ENCODE measurements around the gene GNG7. TPM values are rescaled to one million over a fixed set of nuclear protein-coding genes. Genes with fewer than 3 reads are reported as not detected.

GNG7 gene
- total RNA-seq, 1 experiment from 2014 or later = 7.7 TPM

- Histone ChIP-seq H3K4me2 (ENCODE audit: insufficient read depth, insufficient read length, low read length) (no peak overlapping the region), H2AFZ (ENCODE audit: low read length) (no peak overlapping the region), H3K27ac (ENCODE audit: insufficient read length, low read depth, low read length) (no peak overlapping the region), H2BK120ac (ENCODE audit: low read depth, low read length, poor library complexity, severe bottlenecking) (no peak overlapping the region), H2AK5ac (ENCODE audit: insufficient read length, low read length) (no peak overlapping the region), H3K79me1 (ENCODE audit: insufficient read depth, low read depth, low read length, poor library complexity, severe bottlenecking) (no peaks in the 10 kb centered on the region), H4K20me1 (ENCODE audit: control insufficient read depth, insufficient read depth, insufficient read length) (no peaks in the 10 kb centered on the region), H3K79me2 (ENCODE audit: insufficient read depth, low read length) (no peaks in the 10 kb centered on the region), H3K14ac (ENCODE audit: insufficient read depth, low read length) (no peak overlapping the region; the same call in 1 of the 2 replicates), H2BK20ac (ENCODE audit: low read depth, low read length, poor library complexity, severe bottlenecking) (no peak overlapping the region), H4K91ac (ENCODE audit: insufficient read length, low read depth, low read length) (no peak overlapping the region), H2BK15ac (ENCODE audit: low read depth, low read length) (no peak overlapping the region), H4K8ac (replicated peaks; ENCODE audit: insufficient read length, low read depth, low read length) (no peak overlapping the region), H3K9ac (ENCODE audit: extremely low read depth, insufficient read length, low read length) (no peak overlapping the region), H4K5ac (ENCODE audit: insufficient read length, low read depth, low read length) (no peak overlapping the region), H3K23me2 (ENCODE audit: insufficient read length, low read depth, low read length, poor library complexity, severe bottlenecking) (no peaks in the 10 kb centered on the region), H3K23ac (ENCODE audit: insufficient read length, low read depth, low read length) (no peak overlapping the region), H3K4ac (ENCODE audit: low read depth, low read length) (no peak overlapping the region), H3T11ph (ENCODE audit: low read length) (no peak overlapping the region), H2BK5ac (ENCODE audit: insufficient read length, low read length) (no peak overlapping the region), H3K9me3 (ENCODE audit: control insufficient read depth, low read depth, low read length) (no peaks in the 10 kb centered on the region), H2BK12ac (ENCODE audit: insufficient read length, low read depth, low read length) (no peak overlapping the region), H3K27me3 (ENCODE audit: insufficient read depth, low read length) (no peaks in the 10 kb centered on the region; the same call in 1 of the 2 replicates), H3K56ac (ENCODE audit: insufficient read length, low read depth, low read length) (no peak overlapping the region), H3K4me1 (ENCODE audit: insufficient read depth, low read length) (peaks cover 2% of the 10 kb centered on the region), H3K18ac (ENCODE audit: insufficient read length, low read depth, low read length) (no peak overlapping the region)
- no CpG with 5 or more reads among the region's 10 CpGs for WGBS (ENCODE audit: extremely low coverage, insufficient read length, low lambda C conversion rate)
- Mint-ChIP-seq H3K9me3 (no peaks in the 10 kb centered on the region; a peak in 2 of 5 replicates), H3K36me3 (ENCODE audit: insufficient read depth in 1 of 3, low read depth in 3 of 3) (no peaks in the 10 kb centered on the region), H3K27ac (no peak overlapping the region), H3K27me3 (ENCODE audit: low read depth) (peaks cover 30% of the 10 kb centered on the region), H3K4me3 (no peak overlapping the region), H3K4me1 (peaks cover 14 to 28% of the 10 kb centered on the region in 2 experiments)
- DNase-seq = no peak
- no peak for TF ChIP-seq CTCF (conservative IDR thresholded peaks at IDR 0.05)
These were observed 205.3 kb downstream of the GNG7 start for GRCh38 chr19:2497186-2497585.
